Measurements from ENCODE around the gene SDK1.
"Not testable (repeated sequence)": the region's sequence is repeated elsewhere in the genome, so short reads cannot be mapped to it uniquely, and the experiment has no call there.

The SDK1 gene

GRCh38 chr7:4091767-4092166 is 790.7 kb downstream of the SDK1 start:
- DNase-seq: no peak

DNA sequence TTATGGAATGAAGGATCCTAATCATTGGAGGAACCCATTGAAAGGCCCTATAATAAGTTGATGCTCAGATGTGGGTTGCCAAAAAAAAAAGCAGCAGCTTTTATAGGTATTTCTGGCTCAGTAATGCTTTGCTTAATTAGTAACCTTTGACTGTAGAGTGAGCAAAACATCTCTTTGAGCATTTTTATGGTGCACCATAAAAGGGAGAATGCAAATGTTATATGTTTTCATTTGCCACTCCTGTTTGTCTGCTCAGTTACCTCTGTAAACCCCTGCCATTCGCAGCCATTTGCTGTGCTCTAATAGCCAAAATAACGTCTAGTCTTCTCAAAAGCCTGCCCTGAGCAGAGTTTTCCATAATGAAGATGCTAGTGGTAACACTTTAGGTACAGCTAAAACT is 792.0 kb downstream of the SDK1 start:
- no peak for DNase-seq

DNA sequence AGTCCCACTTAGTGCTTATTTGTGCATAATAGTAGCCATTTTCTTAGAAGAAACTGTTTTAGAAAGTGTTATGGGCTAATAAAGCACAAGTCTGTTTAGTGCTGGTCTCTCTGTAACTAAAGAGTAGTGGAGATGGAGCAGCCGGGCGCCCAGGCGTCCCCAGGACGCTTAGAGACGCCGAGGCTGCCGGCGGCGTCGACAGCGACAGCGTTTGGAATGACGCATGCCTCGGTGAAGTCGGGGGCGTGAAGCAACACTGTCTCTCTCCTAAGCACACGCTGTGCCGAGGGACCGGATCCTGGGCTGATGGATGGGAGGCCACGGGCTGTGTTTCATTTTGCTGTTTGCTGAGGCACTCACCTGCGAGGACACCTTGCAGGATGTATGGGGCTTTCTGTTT is 792.4 kb downstream of the SDK1 start:
- DNase-seq: no peak

- not testable (repeated sequence) for DNase-seq
Observed at GRCh38 chr7:4094158-4094557, 793.1 kb downstream of the SDK1 start.

- DNase-seq: no peak
Observed at GRCh38 chr7:4097001-4097609, 796.1 kb downstream of the SDK1 start.

DNA sequence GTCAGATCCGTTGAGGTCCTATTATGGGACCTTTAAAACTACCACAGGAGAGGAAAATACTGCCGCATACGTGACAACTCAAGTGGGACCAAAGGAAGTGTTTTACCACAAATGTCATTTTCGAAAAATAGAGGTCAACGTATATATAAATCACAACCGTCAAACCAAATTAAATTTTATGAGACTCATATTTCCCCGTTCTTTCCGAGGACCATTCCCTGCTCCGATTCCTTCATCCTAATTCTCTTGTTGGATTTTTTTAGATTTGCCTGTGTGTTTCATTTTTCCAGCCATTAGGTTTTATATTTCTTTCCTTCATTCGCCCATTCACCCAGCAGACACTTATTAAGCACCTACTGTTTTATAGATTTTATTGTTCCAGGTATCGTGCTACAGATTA is 797.1 kb downstream of the SDK1 start:
- DNase-seq: no peak

DNA sequence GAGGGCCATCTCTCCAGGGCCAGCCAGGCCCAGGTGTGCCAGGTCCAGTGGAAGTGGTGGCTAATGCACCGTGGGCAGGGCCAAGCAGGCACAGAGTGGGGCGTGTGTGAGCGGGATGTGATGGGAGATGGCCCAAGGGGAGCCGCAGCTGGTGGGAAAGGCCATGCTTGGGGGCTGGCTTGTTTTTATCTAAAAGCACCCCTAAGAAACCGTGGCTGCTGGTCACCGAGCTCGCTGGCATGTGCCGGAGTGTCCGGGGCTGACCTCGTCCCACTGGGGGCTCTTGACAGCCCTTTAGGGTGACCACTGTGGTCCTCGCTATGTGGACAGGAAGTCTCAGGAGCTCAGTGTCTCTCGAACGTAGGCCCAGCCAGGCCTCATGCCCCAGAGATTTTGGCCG is 798.6 kb downstream of the SDK1 start:
- no peak for DNase-seq

- no peak for DNase-seq
Observed at GRCh38 chr7:4100148-4100547, 799.1 kb downstream of the SDK1 start.

GRCh38 chr7:4100691-4101090 is 799.6 kb downstream of the SDK1 start:
- DNase-seq: no peak

GRCh38 chr7:4102231-4102841 is 801.3 kb downstream of the SDK1 start:
- DNase-seq: no peak

- DNase-seq: no peak
Observed at GRCh38 chr7:4103352-4104091, 802.5 kb downstream of the SDK1 start.

DNA sequence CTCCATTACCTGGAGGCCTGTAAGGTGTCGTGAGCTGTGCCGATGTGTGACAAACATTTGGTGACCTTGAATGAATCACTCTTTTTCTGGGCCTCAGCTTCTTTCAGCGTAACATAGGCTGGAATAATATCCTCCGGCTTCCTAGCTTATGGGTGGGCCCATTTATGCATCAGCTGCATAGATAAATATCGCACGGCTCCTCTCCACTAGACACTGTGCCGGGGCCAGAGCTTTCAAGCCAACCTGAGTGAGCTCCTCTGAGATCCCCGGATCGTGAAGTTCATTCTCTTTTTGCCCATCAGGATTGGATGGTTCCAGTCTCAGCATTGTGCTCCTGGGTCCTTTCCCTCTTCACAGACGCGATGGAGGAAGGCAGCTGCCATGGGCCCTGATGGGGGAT is 806.8 kb downstream of the SDK1 start:
- DNase-seq: no peak

DNA sequence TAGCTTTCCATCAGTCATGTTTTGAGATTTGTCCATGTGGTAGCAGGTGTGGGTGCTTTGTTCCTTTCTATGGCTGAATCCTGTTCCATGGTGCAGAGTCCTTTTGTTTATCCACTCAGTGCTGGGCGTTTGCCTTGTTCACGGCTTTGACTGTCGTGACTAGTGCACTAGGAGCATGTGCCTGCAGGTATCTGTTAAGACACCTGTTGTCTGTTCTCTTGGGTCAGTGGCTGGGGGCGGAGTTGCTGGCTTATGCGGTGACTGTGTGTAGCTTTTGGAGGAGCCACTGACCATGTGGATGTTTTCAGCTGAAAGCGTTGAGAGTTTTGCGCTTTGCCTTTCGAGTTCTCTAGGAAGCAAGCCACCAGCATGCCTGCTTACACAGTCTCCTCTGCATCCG is 807.9 kb downstream of the SDK1 start:
- no peak for DNase-seq

DNA sequence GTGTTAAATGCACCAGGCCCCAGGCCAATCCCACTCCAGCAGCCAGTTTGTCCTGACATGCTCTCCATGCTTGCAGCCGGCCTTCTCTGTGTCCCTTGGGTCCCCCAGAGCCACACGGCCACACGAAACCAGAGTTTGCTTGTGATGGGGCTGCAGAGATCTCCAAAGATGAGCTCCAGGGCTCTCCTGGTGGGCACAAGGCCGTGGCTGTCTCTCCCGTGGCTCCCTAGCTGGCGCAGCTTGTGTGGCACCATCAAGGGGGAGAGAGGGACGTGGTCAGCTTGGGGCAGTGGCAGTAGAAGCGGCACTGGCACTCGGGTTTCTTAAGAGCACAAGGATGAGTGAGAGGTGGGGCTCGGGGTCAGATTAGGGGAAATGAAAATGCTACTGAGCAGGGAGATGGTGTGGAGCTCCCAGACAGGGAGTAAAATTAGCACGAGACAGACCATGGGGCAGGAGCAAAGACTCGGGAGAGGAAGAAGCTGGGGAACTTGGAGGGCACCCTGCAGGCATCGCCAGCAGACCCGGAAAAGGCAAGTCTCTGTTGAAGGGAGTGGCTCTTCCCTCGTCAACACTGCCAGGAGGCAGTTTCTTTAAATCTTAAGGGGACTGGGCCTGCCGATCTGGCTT is 808.5 kb downstream of the SDK1 start:
- DNase-seq: no peak

DNA sequence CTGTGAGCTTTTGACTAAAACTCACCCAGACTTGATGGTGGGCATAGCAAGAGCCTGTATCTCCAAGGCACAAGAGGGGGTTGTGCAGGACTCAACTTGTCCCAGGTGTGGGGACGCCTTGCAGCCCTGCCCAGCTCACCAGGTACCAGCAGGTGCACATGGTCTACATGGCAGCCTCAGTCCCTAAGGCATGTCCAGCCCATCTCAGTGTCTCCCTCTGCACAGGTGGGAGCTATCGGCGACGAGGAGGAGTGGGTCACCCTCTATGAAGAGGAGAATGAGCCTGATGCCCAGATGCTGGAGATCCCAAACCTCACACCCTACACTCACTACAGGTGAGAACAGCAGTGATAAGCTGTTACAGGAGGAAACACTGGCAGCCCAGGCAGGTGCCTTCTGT is 809.4 kb downstream of the SDK1 start:
- DNase-seq: no peak

DNA sequence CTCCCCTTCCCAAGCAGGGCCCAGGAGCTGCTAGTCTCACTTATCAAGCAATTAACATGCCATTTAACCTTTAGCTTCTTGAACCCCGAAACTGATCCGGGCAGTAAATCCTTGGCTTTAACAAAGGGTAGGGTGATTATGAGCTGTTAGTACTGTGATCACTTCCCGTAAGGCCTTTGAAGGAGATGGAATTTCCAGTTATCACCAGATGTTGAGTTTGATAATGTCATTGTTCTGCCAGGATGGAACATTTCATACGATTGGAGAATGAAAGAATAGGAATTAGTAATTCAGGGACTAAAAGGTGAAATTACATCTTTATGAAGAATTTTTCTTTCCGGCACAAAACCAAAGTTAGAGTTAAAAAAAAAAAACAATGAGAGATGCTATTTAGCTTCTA is 810.1 kb downstream of the SDK1 start:
- DNase-seq: no peak

- no peak for DNase-seq
Observed at GRCh38 chr7:4113271-4113670, 812.2 kb downstream of the SDK1 start.

DNA sequence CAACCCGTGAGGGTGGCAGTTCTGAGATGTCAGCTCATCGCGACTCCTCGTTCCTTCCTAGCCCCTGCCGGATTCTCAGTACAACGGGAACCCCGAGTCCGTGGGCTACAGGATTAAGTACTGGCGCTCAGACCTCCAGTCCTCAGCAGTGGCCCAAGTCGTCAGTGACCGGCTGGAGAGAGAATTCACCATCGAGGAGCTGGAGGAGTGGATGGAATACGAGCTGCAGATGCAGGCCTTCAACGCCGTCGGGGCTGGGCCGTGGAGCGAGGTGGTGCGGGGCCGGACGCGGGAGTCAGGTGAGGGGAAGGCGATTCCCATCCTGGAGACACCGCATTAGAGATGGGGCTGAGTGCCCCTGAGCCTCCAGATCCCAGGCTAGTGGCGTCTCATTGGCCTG is 812.9 kb downstream of the SDK1 start:
- DNase-seq: no peak

DNA sequence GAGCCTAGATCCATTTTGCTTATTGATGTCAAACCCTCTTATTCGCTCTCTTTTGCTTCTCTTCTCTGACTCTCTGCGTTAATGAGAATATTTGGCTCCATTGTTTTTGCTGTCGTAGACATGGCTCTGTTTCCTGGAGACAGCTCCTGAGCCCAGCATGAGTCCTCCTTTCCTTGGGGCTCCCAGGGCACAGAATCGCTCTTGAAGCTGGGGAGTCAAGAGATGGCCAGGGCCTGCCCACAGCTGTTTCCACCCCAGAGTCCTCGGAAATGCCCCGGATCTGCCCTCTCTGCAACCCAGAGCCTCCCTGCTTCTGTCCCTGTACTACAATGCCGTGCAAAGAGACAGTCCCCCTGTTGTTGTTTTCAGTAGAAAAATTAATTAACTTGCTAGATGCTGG is 814.4 kb downstream of the SDK1 start:
- DNase-seq: no peak

DNA sequence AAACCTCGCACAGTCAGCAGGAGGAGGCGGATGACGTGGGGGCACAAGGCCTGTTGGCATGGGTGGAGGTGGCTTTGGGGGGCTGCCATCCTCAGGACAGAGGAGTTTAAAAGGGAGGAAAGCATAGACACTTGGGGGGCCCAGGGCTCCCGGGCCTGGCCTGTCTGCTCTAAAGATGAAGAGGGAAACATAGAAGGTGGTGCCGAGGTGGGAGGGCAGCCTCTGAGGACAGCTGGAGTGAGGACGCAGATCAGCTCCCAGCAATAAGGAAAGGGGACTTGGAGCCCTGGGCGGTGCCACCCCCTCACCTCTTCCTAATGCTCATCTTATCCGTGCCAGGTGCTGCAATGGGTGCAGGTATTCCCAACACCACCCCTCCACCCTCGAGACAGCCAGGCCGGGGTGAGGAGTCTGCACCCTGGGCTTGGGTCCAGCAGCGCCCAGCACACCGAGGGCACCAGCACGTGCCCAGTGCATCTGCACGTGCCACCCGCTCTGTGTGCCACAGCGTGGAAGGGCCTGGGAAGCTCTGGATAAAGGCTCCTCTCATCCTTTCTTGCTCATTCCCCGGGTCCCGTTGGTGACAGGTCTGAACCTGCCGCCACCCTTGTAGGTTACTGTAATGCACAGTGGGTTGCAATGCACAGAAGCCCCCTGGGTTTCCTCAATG is 815.0 kb downstream of the SDK1 start:
- no peak for DNase-seq

- no peak for DNase-seq
Observed at GRCh38 chr7:4119848-4120247, 818.8 kb downstream of the SDK1 start.

DNA sequence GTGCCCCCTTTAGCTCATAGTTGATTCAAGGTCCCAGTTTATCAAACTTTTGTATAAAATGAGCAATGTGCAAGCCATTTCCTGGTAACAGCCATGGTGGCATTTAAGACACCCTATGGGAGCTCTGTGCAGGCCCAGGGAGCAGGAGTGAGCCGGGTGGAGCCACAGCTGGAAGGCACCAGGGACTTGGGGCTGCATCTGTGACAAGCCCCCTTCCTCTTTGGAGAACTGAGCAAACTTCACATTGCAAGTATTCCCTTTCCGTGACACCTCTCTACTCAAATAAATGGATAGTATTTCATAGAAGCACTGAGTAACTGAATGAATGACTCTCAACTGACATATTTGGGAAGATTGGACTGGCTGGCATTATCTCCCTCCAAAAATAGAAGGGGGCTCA is 822.3 kb downstream of the SDK1 start:
- DNase-seq: no peak

- no peak for DNase-seq
Observed at GRCh38 chr7:4123823-4124222, 822.8 kb downstream of the SDK1 start.

All from DMS153 (cell line).